Ishikawa (cell line): ENCODE measurements around the gene UGT1A9.

Experiments used
- EP300 ChIP-seq: IDR thresholded peaks from 2 replicates; pipeline ENCODE4 v1.6.1; 2012; ENCODE audit warnings: borderline replicate concordance
- FOXM1 ChIP-seq: IDR thresholded peaks from 2 replicates; pipeline ENCODE4 v1.6.1; 2012; ENCODE audit warnings: low read depth, borderline replicate concordance
- NFIC ChIP-seq: IDR thresholded peaks from 2 replicates; pipeline ENCODE4 v1.6.1; 2012
- RAD21 ChIP-seq: IDR thresholded peaks from 2 replicates; pipeline ENCODE4 v1.6.1; 2012; ENCODE audit warnings: low read depth
- REST ChIP-seq: IDR thresholded peaks from 2 replicates; pipeline ENCODE4 v1.6.1; 2012; ENCODE audit warnings: low read depth, mild to moderate bottlenecking
- TCF12 ChIP-seq: IDR thresholded peaks from 2 replicates; pipeline ENCODE4 v1.6.1; 2012; ENCODE audit warnings: low read depth
- TEAD4 ChIP-seq: IDR thresholded peaks from 2 replicates; pipeline ENCODE4 v1.6.1; 2012

DNA sequence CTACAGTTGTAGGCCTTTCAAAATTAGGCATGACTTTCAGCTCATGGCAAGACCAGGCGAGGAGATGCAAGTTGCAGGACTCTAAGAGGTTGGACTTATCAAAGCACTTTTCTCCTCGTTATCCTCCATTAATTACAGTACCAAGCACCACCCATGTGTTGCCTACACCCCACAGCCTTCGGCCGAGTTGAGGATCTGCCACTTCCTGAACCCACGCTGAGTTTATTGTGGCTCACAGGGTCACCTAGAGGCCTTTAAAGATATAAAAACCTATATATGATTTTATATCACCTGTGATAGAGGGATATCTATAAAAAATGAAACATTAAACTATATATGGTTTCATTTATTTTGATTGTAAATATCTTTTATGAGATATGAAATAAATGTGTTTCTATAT lies 32.9 kb upstream of the UGT1A9 start:
- TF ChIP-seq FOXM1 (no peak), EP300 (no peak), TCF12 (no peak), REST (no peak), RAD21 (no peak), TEAD4 (no peak), NFIC (no peak)
